ENCODE measurements around the gene THOC1.

DNA sequence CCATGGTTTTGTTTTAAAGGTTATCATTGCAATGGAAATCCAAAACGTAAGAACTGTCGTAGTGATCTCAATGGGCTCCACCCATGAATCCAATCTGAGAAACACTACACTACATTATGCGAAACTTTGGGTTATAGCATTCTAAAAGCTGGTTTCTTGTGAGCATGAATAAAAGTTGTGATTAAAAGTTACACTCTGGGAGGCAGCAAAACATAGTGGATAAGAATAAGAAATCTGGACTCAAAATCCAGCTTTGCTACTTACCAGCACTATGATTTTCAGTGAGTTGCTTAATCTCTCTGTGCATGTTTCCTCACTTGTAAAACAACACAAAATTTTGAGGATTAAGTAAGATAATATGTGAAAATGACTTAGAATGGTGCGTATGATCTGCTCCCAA is 25.7 kb upstream of the THOC1 start:
- TF ChIP-seq, protein P1, sequence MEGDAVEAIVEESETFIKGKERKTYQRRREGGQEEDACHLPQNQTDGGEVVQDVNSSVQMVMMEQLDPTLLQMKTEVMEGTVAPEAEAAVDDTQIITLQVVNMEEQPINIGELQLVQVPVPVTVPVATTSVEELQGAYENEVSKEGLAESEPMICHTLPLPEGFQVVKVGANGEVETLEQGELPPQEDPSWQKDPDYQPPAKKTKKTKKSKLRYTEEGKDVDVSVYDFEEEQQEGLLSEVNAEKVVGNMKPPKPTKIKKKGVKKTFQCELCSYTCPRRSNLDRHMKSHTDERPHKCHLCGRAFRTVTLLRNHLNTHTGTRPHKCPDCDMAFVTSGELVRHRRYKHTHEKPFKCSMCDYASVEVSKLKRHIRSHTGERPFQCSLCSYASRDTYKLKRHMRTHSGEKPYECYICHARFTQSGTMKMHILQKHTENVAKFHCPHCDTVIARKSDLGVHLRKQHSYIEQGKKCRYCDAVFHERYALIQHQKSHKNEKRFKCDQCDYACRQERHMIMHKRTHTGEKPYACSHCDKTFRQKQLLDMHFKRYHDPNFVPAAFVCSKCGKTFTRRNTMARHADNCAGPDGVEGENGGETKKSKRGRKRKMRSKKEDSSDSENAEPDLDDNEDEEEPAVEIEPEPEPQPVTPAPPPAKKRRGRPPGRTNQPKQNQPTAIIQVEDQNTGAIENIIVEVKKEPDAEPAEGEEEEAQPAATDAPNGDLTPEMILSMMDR (IDR thresholded peaks at IDR 0.05), result no peak
- TF ChIP-seq EZH2 (IDR thresholded peaks at IDR 0.05; ENCODE audit: borderline replicate concordance, insufficient read depth, low read depth, low read length, poor library complexity, severe bottlenecking), result no peak
